Activated naive CD4-positive, alpha-beta T cell treated with anti-CD3 and anti-CD28 coated beads, Interleukin-2, amount 50 U/mL, for 72 hours (primary cell): ENCODE measurements around the gene CD244. TPM values are rescaled to one million over a fixed set of nuclear protein-coding genes. Genes with fewer than 3 reads are reported as not detected.
"Not testable (repeated sequence)": the region's sequence is repeated elsewhere in the genome, so short reads cannot be mapped to it uniquely, and the experiment has no call there.

Source experiments
- ATAC-seq, 2 donors: fragments of 150-1000 bp; cut with Tn5 transposase; 2 replicates each; pipeline ENCODE4 v1.10.0; 2021; ENCODE audit warnings: mild to moderate bottlenecking in 2 of 2, moderate library complexity in 2 of 2
- DNase-seq, 2 donors: peaks; one replicate each; pipeline ENCODE4 v3.0.0; 2021 to 2022; ENCODE audit warnings: low spot score in 2 of 2
- H3K27ac Mint-ChIP-seq, 2 donors: one replicate each; pipeline ENCODE4 v1.8.0; 2022; ENCODE audit warnings: mild to moderate bottlenecking in 2 of 2, mixed read lengths in 2 of 2
- H3K36me3 Mint-ChIP-seq, 2 donors: one replicate each; pipeline ENCODE4 v1.8.0; 2022; ENCODE audit warnings: mixed read lengths in 2 of 2
- H3K9me3 Mint-ChIP-seq, 2 donors: one replicate each; pipeline ENCODE4 v1.8.0; 2022; ENCODE audit warnings: mixed read lengths in 2 of 2
- total RNA-seq, 2 donors: library from RNA; stranded (reverse); gene quantifications; one replicate each; pipeline ENCODE4 v1.2.3, GENCODE V29; 2022

CD244 gene
- total RNA-seq: under 1 TPM in 1 of 2 donors, not detected in 1; 0.36 TPM

GRCh38 chr1:160862203-160863060 is at the start of gene CD244:
Gene CD244, minus strand, starts transcription at chr1:160862887. Its CDS starts 210 bp downstream, at chr1:160862677.
- H3K27ac Mint-ChIP-seq: peak within 1 kb of the TSS; percentile 18 to 38
- H3K36me3 Mint-ChIP-seq: no peaks in the 10 kb centered on the region
- H3K9me3 Mint-ChIP-seq: no peaks in the 10 kb centered on the region
- peak; percentile 95 to 98 for ATAC-seq
- peak; percentile 51 to 66 for DNase-seq

DNA sequence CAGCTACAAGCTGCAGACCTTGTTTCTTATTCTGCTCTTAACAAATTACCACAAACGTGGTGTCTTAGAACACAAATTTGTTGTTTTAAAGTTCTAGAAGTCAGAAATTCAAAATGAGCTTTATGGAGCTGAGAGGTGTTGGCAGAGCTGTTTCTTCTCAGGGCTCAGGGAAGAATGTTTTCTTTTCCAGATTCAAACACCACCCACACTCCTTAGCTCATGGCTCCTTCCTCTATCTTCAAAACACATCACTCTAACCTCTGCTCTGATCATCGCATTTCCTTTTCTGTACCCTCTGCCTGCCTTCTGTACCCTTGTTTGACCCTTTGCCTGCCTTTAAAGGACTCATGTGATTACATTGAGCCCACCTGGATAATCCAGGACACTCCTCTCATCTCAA is 49.2 kb upstream of the CD244 start:
- H3K9me3 Mint-ChIP-seq: no peaks in the 10 kb centered on the region
- ATAC-seq: no peak

GRCh38 chr1:160911441-160911840 is 48.8 kb upstream of the CD244 start:
- Mint-ChIP-seq H3K36me3 (no peaks in the 10 kb centered on the region), H3K27ac (no peak overlapping the region), H3K9me3 (no peaks in the 10 kb centered on the region)
- ATAC-seq (no peak), DNase-seq (no peak)

More for the DNA sequence above, 49.2 kb upstream of the CD244 start:
- DNase-seq: no peak
- no peaks in the 10 kb centered on the region for H3K36me3 Mint-ChIP-seq
- H3K27ac Mint-ChIP-seq: peak overlapping the region in 1 of 2 donors; percentile 22

- ATAC-seq (no peak), DNase-seq (no peak)
- H3K36me3 Mint-ChIP-seq: no peaks in the 10 kb centered on the region
- H3K27ac Mint-ChIP-seq: no peak overlapping the region
- H3K9me3 Mint-ChIP-seq: no peaks in the 10 kb centered on the region
Observed at GRCh38 chr1:160910170-160910750, 47.6 kb upstream of the CD244 start.

DNA sequence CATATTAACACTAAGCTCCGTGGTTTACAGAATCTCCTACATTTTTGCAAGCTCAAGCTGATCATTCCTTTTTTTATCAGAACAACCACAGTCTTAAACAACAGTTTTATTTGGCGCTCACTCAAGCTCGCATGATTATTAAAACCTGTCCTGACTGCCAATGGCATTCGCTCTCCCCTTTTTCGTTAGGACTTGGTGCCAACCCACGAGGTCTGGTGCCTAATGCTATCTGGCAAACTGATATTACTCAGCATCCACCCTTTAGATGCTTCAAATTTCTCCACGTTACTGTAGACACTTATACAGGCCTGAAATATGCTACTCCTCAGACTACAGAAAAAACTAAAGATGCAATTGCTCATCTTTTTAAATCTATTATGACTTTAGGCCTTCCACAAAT is 45.3 kb upstream of the CD244 start:
- no peak overlapping the region for H3K27ac Mint-ChIP-seq
- no peaks in the 10 kb centered on the region for H3K9me3 Mint-ChIP-seq
- H3K36me3 Mint-ChIP-seq: no peaks in the 10 kb centered on the region
- no peak for DNase-seq
- ATAC-seq: no peak

DNA sequence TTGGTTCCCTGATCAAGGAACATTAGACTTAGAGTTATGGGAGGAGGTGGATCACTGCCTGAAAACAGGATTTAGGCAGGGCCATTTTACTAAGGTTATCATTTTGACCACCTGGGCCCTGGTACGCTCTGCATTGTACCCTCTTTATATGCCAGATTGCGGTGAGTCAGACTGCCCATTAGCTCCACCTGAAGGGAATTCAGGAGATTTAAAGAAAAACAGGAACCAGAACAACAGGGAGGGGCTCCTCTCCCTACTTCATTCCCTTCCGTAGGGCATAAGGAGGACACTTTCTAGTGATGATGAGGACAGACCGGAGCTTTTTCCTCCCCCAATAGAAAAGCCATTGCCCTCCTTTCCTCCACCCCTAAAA is 42.9 kb upstream of the CD244 start:
- H3K27ac Mint-ChIP-seq: no peak overlapping the region
- DNase-seq (no peak), ATAC-seq (no peak)
- no peaks in the 10 kb centered on the region for H3K9me3 Mint-ChIP-seq
- no peaks in the 10 kb centered on the region for H3K36me3 Mint-ChIP-seq

- H3K9me3 Mint-ChIP-seq: no peaks in the 10 kb centered on the region
- ATAC-seq (no peak), DNase-seq (no peak)
- H3K27ac Mint-ChIP-seq: no peak overlapping the region
- no peaks in the 10 kb centered on the region for H3K36me3 Mint-ChIP-seq
Observed at GRCh38 chr1:160904783-160905616, 42.3 kb upstream of the CD244 start.

- not testable (repeated sequence) for H3K9me3 Mint-ChIP-seq
Observed at GRCh38 chr1:160902251-160902650, 39.6 kb upstream of the CD244 start.

GRCh38 chr1:160901768-160902167 is 39.1 kb upstream of the CD244 start:
- Mint-ChIP-seq H3K36me3 (peaks cover 0 to 6% of the 10 kb centered on the region in 2 donors), H3K9me3 (no peaks in the 10 kb centered on the region), H3K27ac (no peak overlapping the region)
- ATAC-seq (no peak), DNase-seq (no peak)

More at GRCh38 chr1:160902251-160902650, 39.6 kb upstream of the CD244 start:
- not testable (repeated sequence) for ATAC-seq, H3K36me3 Mint-ChIP-seq, H3K27ac Mint-ChIP-seq, DNase-seq

DNA sequence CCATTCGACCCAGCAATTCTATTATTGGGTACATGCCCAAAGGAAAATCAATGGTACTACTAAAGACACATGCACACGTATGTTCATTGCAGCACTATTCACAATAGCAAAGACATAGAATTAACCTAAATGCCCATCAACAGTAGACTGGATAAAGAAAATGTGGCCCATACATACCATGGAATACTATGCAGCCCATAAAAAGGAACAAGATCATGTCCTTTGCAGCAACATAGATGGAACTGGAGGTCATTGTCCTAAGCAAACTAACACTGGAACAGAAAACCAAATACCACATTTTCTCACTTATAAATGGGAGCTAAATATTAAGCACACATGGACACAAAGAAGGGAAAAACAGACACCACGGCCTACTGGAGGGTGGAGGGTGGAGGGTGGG is 38.0 kb upstream of the CD244 start:
- DNase-seq, ATAC-seq, H3K9me3 Mint-ChIP-seq, H3K36me3 Mint-ChIP-seq, H3K27ac Mint-ChIP-seq: not testable (repeated sequence)

GRCh38 chr1:160894368-160895135 is 31.9 kb upstream of the CD244 start:
- DNase-seq, ATAC-seq: not testable (repeated sequence)
- Mint-ChIP-seq H3K36me3 (peaks cover 13 to 18% of the 10 kb centered on the region in 2 donors), H3K27ac (peak overlapping the region in 1 of 2 donors; percentile 32), H3K9me3 (peaks cover 7 to 14% of the 10 kb centered on the region in 2 donors)

DNA sequence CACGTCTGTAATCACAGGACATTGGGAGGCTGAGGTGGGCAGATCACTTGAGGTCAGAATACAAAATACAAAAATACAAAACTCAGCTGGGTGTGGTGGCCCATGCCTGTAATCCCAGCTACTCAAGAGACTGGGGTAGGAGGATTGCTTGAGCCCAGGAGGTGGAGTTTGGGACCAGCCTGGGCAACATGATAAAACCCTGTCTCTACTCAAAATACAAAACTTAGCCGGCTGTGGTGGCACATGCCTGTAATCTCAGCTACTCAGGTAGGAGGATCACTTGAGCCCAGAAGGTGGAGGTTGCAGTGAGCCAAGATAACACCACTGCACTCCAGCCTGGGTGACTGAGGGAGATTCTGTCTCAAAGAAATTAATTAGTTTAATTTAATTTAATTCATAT is 28.8 kb upstream of the CD244 start:
- peaks cover 12 to 13% of the 10 kb centered on the region in 2 donors for H3K36me3 Mint-ChIP-seq
- H3K9me3 Mint-ChIP-seq: peaks cover 7 to 14% of the 10 kb centered on the region in 2 donors
- ATAC-seq (no peak), DNase-seq (no peak)
- H3K27ac Mint-ChIP-seq: no peak overlapping the region

- DNase-seq (no peak), ATAC-seq (no peak)
- Mint-ChIP-seq H3K36me3 (peaks cover 6 to 7% of the 10 kb centered on the region in 2 donors), H3K9me3 (peaks cover 0 to 5% of the 10 kb centered on the region in 2 donors), H3K27ac (no peak overlapping the region)
Observed at GRCh38 chr1:160888926-160889325, 26.2 kb upstream of the CD244 start.

DNA sequence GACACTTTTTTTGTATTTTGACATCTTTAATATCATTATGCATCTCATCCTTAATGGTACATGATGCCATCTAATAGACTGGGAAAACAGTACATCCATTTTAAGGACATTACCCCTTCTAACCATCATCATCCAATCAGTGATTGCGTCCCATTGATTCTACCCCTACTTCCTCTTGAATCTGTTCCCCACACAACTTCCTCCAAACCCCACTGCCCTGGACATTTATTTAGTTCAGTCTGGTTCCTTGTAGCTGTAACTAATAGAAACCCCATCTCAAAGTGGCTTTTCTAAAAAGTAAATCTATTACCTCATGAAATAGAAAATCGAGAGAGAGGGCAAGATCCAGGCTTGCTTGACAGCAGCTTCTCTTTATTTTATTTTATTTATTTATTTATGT is 24.4 kb upstream of the CD244 start:
- DNase-seq: no peak
- no peak for ATAC-seq
- no peak overlapping the region for H3K27ac Mint-ChIP-seq
- no peaks in the 10 kb centered on the region for H3K36me3 Mint-ChIP-seq
- H3K9me3 Mint-ChIP-seq: no peaks in the 10 kb centered on the region

DNA sequence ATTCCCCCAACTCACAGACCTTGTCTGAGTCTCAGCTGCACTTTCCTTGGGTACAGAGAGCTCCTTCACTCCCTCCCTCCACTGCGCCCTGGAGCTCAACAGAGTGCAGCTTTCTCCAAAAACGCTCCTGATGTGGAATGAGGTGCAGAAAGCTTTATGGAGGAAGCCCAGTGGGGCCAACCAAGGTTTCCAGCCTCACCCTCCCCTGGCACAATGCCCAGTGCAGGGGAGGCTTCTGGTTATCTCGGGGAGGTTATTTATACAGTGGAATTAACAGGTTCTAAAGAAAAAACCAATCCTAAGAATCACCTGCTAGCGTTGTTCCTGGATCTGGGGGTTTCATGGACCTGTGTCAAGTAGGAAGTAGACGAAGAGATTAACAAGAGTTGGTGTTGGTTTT is 22.4 kb upstream of the CD244 start, which contains the start of gene ITLN1:
Gene ITLN1 (minus strand): TSS at position 139 of the 400 bp plus-strand sequence. CDS start 303 bp downstream, outside the sequence.
- DNase-seq: no peak
- no peak for ATAC-seq
- no peak within 1 kb of the TSS for H3K27ac Mint-ChIP-seq
- H3K36me3 Mint-ChIP-seq: no peaks in the 10 kb centered on the region
- H3K9me3 Mint-ChIP-seq: no peaks in the 10 kb centered on the region

DNA sequence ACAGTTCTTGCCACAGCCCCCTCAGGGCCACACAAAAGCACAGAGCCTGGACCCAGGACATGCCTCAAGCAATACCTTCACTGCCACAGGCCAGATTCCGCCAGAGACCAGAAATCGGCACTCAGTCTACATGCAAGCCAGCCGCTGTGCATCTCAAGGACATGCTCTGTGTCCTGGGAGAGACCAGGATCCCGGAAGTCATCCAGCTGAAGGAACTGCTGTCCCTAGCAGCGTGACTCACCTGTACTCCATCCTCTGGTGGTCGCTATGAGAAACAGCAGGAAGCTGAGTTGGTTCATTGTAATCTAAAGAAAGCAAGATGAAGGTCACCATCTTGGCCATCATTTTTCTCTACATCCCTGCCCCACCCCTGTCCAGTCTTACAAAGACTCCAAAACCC is 21.9 kb upstream of the CD244 start:
- no peak for DNase-seq
- Mint-ChIP-seq H3K36me3 (no peaks in the 10 kb centered on the region), H3K27ac (no peak overlapping the region), H3K9me3 (no peaks in the 10 kb centered on the region)
- ATAC-seq: peak in 1 of 2 donors; percentile 28
